HFF-Myc (cell line): ENCODE measurements around the gene CEACAM5.
A peak's percentile ranks its signal among the peaks of the same experiment; 100 is the strongest.

Experiments
- DNase-seq: peaks from one replicate; pipeline ENCODE4 v3.0.0-alpha.2; 2011; ENCODE audit warnings: low read depth; ENCODE audit errors: extremely low read depth
- H3K4me3 ChIP-seq: replicated peaks from 2 replicates; pipeline ENCODE4 v1.5.1; 2011; ENCODE audit warnings: low read depth, mild to moderate bottlenecking, control low read depth, low read length
- CTCF ChIP-seq: IDR thresholded peaks from 2 replicates; pipeline ENCODE4 v1.5.1; 2012; ENCODE audit warnings: mild to moderate bottlenecking, low read depth, low read length, control low read depth; ENCODE audit errors: missing control alignments

The CEACAM5 gene

GRCh38 chr19:41699968-41700323, 8.5 kb upstream of the CEACAM5 start:
- H3K4me3 ChIP-seq = no peak overlapping the region
- TF ChIP-seq CTCF = no peak
- no peak for DNase-seq

GRCh38 chr19:41700381-41701195, 7.8 kb upstream of the CEACAM5 start:
- no peak overlapping the region for H3K4me3 ChIP-seq
- TF ChIP-seq CTCF = no peak
- no peak for DNase-seq

- DNase-seq = no peak
- TF ChIP-seq CTCF = peak; percentile 43
- no peak overlapping the region for H3K4me3 ChIP-seq
These were observed 6.9 kb upstream of the CEACAM5 start for GRCh38 chr19:41701401-41702075.

- no peak for DNase-seq
- TF ChIP-seq CTCF = no peak
- no peak overlapping the region for H3K4me3 ChIP-seq
These were observed 6.2 kb upstream of the CEACAM5 start for GRCh38 chr19:41702171-41702651.

GRCh38 chr19:41703602-41704293, 4.7 kb upstream of the CEACAM5 start:
- no peak for DNase-seq
- no peak for TF ChIP-seq CTCF

GRCh38 chr19:41705393-41706174, 2.8 kb upstream of the CEACAM5 start:
- no peak overlapping the region for H3K4me3 ChIP-seq
- no peak for DNase-seq
- no peak for TF ChIP-seq CTCF

More at GRCh38 chr19:41703602-41704293, 4.7 kb upstream of the CEACAM5 start:
- no peak overlapping the region for H3K4me3 ChIP-seq
